Omental fat pad (tissue), 4 donors: ENCODE measurements around the gene ARHGEF12. TPM values are rescaled to one million over a fixed set of nuclear protein-coding genes. Genes with fewer than 3 reads are reported as not detected.

Source experiments
- ATAC-seq: fragments of 150-250 bp; one replicate; pipeline ENCODE4 v1.9.1; 2016; ENCODE audit warnings: mild to moderate bottlenecking, moderate library complexity; ENCODE audit not compliant: low FRiP score
- DNase-seq: peaks from one replicate; pipeline ENCODE4 v3.0.0-alpha.2; 2019; ENCODE audit warnings: low spot score
- total RNA-seq, 4 donors: library from RNA; depleted of rRNA; stranded (reverse); fragments of >200 nt; gene quantifications; one replicate each; pipeline ENCODE4 v1.1.0, GENCODE V29; 2016
- TF ChIP-seq, protein P1 (sequence below), 3 donors: fragments of 450-650 bp; IDR thresholded peaks; one replicate each; pipeline ENCODE4 v1.5.1; 2016 to 2017; ENCODE audit warnings: antibody characterized with exemption in 3 of 3, mild to moderate bottlenecking in 3 of 3, moderate library complexity in 2 of 3

ARHGEF12 gene
- total RNA-seq, 4 donors from 2014 or later, result 69.8 to 137 (median 75.2) TPM

DNA sequence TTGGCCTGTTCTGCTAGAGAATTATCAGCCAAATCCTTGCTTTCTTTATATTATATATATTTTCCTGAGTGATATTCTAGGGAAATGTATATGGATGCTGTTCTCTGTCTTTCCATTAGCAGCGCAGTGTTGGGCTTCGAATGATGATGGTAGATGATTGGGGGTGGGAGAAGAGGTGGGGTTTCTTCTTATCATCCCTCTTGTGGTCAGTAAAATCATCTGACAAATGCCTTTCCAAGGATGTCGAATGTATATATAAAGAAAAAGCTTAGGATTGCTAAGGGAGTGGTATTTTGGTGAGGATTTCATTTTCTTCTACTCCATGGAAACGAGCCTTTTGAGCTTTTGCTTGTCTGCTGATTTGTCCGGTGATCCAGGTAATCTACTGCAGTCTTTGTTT lies 48.9 kb downstream of the ARHGEF12 start:
- TF ChIP-seq, protein P1, sequence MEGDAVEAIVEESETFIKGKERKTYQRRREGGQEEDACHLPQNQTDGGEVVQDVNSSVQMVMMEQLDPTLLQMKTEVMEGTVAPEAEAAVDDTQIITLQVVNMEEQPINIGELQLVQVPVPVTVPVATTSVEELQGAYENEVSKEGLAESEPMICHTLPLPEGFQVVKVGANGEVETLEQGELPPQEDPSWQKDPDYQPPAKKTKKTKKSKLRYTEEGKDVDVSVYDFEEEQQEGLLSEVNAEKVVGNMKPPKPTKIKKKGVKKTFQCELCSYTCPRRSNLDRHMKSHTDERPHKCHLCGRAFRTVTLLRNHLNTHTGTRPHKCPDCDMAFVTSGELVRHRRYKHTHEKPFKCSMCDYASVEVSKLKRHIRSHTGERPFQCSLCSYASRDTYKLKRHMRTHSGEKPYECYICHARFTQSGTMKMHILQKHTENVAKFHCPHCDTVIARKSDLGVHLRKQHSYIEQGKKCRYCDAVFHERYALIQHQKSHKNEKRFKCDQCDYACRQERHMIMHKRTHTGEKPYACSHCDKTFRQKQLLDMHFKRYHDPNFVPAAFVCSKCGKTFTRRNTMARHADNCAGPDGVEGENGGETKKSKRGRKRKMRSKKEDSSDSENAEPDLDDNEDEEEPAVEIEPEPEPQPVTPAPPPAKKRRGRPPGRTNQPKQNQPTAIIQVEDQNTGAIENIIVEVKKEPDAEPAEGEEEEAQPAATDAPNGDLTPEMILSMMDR (IDR thresholded peaks at IDR 0.05), result no peak
- DNase-seq, result no peak
- ATAC-seq, result no peak

DNA sequence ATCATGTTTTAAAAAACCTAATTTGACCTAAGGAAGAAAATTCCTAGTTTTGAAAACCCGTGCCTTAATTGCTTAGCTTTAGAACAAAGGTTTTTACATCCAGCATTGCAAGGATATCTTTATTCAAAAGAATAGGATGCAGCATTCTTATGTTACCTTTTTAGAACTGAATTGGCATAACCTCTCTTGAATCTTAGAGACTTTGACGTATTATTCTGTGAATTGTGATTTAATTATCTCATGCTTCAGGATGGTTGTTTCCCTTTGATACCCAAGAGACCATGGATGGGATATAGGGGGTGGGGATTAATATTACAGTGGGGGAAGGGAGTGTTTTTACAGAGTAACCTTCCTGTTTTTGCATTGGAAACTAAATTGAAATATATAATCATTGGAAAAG lies 49.4 kb downstream of the ARHGEF12 start:
- TF ChIP-seq, protein P1 (IDR thresholded peaks at IDR 0.05), result no peak
- ATAC-seq, result no peak

DNA sequence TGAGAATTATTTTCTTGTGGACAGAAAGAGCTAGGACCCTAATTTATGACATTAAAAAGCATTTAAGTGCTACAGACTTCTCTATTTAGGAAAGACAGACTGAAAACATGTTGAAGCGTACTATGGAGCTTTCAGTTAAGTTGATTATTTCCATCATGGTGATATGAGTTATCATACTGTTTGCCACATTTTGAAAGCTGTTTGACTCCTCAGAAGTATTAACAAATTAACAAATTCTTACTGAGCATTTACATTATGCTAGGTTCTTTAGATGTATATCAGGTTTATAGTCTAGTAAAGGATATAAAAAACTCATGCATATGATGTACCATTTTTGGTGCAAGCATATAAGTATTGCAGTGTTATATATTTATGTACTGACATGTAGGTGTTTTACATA lies 50.1 kb downstream of the ARHGEF12 start:
- TF ChIP-seq, protein P1 (IDR thresholded peaks at IDR 0.05), result no peak
- ATAC-seq (no peak), DNase-seq (no peak)

More for the DNA sequence above, 49.4 kb downstream of the ARHGEF12 start:
- no peak for DNase-seq

DNA sequence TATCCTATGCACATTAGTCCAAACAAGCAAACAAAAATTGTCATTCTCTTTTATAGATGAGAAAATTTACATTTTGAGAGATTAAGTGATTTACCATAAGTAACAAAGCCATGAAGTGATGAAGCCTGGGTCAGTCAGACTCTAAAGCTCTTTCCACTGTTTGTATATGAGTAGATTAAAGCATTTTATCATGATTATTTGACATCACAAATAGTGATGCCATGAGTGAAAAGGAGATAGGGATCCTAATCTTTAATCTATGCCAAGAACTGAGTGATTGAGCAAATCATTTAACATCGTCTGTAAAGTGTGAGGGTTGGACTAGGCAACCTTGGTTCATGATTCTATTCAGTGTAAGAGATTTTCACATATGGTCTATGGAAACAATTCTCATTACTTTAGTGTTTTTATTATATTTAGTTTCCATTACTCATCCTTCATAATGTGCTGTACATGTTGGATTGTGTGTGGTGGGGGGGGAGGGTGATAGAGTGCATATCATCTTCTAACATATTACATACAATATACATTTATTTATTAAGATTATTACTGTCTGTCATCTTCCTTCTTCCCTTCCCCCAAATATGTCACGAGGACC lies 50.7 kb downstream of the ARHGEF12 start:
- TF ChIP-seq, protein P1 (IDR thresholded peaks at IDR 0.05), result no peak
- ATAC-seq, result no peak
- DNase-seq, result no peak

DNA sequence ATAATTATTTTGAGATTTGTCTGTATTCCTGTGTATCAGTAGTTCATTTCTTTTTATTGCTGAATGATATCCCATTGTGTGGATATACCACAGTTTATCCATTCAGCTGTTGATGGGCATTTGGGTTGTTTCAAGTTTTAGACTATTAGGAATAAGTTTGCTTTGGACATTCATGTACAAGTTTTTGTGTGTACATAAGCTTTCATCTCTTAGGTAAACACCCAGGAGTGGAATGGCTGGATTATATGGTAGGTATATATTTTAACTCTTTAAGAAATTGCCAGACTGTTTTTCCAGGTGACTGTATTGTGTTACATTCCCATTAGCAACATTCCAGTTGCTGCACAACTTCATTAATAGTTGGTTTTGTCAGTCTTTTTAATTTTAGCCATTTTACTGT lies 52.0 kb downstream of the ARHGEF12 start:
- ATAC-seq (no peak), DNase-seq (no peak)
- TF ChIP-seq, protein P1 (IDR thresholded peaks at IDR 0.05), result no peak

DNA sequence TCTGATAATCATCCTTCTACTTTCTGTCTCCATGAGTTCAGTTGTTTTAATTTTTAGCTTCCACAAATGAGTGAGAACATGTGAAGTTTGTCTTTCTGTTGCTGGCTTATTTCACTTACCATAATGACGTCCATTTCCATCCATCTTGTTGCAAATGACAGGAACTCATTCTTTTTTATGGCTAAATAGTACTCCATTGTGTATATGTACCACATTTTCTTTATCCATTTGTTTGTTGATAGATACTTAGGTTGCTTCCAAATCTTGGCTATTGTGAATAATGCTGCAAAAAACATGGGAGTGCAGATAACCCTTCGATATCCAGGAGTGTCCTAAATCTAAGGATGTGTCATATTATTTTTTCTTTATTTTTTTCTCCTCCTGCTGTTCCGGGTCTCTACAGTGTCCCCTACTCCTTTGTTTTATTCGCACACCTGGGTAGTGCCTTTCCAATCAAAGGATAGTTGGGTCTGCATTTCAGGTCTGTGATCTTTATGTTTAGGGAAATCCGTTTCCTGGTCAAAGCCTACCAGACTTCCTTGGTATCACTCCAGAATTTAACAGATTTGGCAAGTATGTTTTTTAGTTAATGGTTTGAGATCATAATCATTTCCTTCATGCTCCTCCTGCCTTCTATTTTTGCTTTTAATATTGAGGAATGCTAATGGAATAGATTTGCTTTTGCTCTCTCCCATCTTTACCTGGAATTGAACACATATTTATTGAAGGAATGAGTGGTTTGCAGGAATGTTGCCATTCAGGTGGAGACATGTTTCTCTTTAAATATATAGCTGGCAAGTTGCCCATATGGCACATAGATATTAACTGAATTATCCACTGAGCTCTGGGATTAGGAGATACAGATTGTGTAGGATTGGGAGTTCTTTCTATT lies 53.7 kb downstream of the ARHGEF12 start:
- ATAC-seq, result no peak
- no peak for DNase-seq
- TF ChIP-seq, protein P1 (IDR thresholded peaks at IDR 0.05), result no peak

DNA sequence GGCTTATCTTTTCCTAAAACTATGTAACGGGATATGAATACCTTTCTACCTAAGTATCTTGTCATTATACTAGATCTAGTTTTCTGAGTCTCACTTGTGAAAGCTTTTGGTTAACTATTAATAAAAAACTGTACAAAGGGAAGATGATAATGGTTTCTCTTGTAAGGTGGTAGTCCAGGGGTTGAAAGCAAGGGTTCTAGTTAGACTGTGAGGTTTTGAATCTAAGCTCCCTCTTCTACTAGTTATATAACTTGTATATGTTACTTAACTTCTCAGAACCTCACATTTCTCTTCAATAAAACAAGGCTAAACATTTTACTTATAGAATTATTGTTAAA lies 54.3 kb downstream of the ARHGEF12 start:
- TF ChIP-seq, protein P1 (IDR thresholded peaks at IDR 0.05), result no peak
- ATAC-seq (no peak), DNase-seq (no peak)
